ENCODE data around the gene GAL.

The GAL gene

GRCh38 chr11:68658097-68658496 is 26.2 kb upstream of the GAL start:
- in situ Hi-C loops (cut with MboI; ENCODE audit: low sequenced_read_pairs) = no loop called here

GRCh38 chr11:68658661-68659060 is 25.7 kb upstream of the GAL start:
- in situ Hi-C loops (cut with MboI; ENCODE audit: low sequenced_read_pairs) = no loop called here

- in situ Hi-C loops (cut with MboI; ENCODE audit: low sequenced_read_pairs) = no loop called here
These were observed 25.0 kb upstream of the GAL start for GRCh38 chr11:68659158-68659921.

- in situ Hi-C loops (cut with MboI; ENCODE audit: low sequenced_read_pairs) = no loop called here
These were observed 24.1 kb upstream of the GAL start for GRCh38 chr11:68660066-68660810.

- in situ Hi-C loops (cut with MboI; ENCODE audit: low sequenced_read_pairs) = no loop called here
These were observed 23.3 kb upstream of the GAL start for GRCh38 chr11:68661014-68661413.

- in situ Hi-C loops (cut with MboI; ENCODE audit: low sequenced_read_pairs) = no loop called here
These were observed 22.4 kb upstream of the GAL start for GRCh38 chr11:68661697-68662603.

- in situ Hi-C loops (cut with MboI; ENCODE audit: low sequenced_read_pairs) = no loop called here
These were observed 20.8 kb upstream of the GAL start for GRCh38 chr11:68663482-68664010.

GRCh38 chr11:68664141-68664540 is 20.2 kb upstream of the GAL start:
- in situ Hi-C loops (cut with MboI; ENCODE audit: low sequenced_read_pairs) = no loop called here

GRCh38 chr11:68664906-68665305 is 19.4 kb upstream of the GAL start:
- in situ Hi-C loops (cut with MboI; ENCODE audit: low sequenced_read_pairs) = no loop called here

- in situ Hi-C loops (cut with MboI; ENCODE audit: low sequenced_read_pairs) = no loop called here
These were observed 18.9 kb upstream of the GAL start for GRCh38 chr11:68665436-68665835.

- in situ Hi-C loops (cut with MboI; ENCODE audit: low sequenced_read_pairs) = no loop called here
These were observed 17.5 kb upstream of the GAL start for GRCh38 chr11:68666849-68667248.

GRCh38 chr11:68667511-68668500 is 16.5 kb upstream of the GAL start:
- in situ Hi-C loops (cut with MboI; ENCODE audit: low sequenced_read_pairs) = no loop called here

- in situ Hi-C loops (cut with MboI; ENCODE audit: low sequenced_read_pairs) = no loop called here
These were observed 14.8 kb upstream of the GAL start for GRCh38 chr11:68669301-68670090.

GRCh38 chr11:68670208-68670992 is 13.9 kb upstream of the GAL start:
- in situ Hi-C loops (cut with MboI; ENCODE audit: low sequenced_read_pairs) = no loop called here

- in situ Hi-C loops (cut with MboI; ENCODE audit: low sequenced_read_pairs) = no loop called here
These were observed 10.9 kb upstream of the GAL start for GRCh38 chr11:68673306-68673945.

- in situ Hi-C loops (cut with MboI; ENCODE audit: low sequenced_read_pairs) = no loop called here
These were observed 10.4 kb upstream of the GAL start for GRCh38 chr11:68673991-68674390.

- in situ Hi-C loops (cut with MboI; ENCODE audit: low sequenced_read_pairs) = no loop called here
These were observed 9.9 kb upstream of the GAL start for GRCh38 chr11:68674461-68674860.

- in situ Hi-C loops (cut with MboI; ENCODE audit: low sequenced_read_pairs) = no loop called here
These were observed 6.9 kb upstream of the GAL start for GRCh38 chr11:68677432-68677831.

Measured in HL-60/S4 treated with retinoic acid at 250 ng/mL for 4 days and 3 days (cell line).